HuH-7 (cell line): ENCODE data around the gene AP2A2.

Experiments used
- DNase-seq: peaks from one replicate; pipeline ENCODE4 v3.0.0; 2011; ENCODE audit warnings: low spot score

AP2A2 gene

GRCh38 chr11:925496-926301 lies at the start of gene AP2A2:
TSS of gene AP2A2 (plus strand) at chr11:925870. CDS start at chr11:926022, 152 bp downstream.
- peak; percentile 90 for DNase-seq

- no peak for DNase-seq
These were observed 49.1 kb upstream of the AP2A2 start for GRCh38 chr11:876545-876944.

DNA sequence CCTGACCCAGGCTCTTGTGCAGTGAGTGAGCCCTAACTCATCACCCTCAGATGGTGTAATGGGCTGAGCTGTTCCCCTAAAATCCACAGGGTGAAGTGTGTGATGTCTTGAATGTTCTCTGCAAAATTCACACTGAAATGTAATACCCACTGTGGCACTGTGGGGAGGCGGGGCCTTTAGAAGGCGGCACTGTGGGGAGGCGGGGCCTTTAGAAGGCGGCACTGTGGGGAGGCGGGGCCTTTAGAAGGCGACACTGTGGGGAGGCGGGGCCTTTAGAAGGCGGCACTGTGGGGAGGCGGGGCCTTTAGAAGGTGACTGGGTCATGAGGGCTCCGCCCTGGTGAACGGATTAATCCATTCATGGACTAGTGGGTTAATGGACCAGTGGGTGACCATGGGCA lies 48.1 kb upstream of the AP2A2 start:
- no peak for DNase-seq

DNA sequence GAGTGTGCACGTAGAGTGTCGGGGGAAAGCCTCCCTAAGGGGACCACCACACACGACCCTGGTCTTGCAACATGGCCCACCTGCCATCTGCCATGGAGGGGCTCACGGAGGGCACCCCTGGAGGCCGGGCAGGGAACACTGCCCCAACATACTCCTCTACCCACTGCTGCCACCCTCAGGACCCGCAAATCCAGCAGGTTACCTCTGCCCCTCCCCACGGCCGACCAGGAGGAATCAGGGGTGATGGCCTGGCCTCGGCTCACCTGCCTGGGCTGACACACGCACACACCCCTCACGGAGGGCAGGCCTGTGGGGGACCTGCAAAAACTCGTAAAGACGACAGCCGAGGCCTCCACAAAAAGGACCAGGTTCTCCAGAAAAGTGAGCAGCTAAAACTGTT lies 45.2 kb upstream of the AP2A2 start:
- DNase-seq = no peak

- no peak for DNase-seq
These were observed 43.1 kb upstream of the AP2A2 start for GRCh38 chr11:882596-882995.

- no peak for DNase-seq
These were observed 42.1 kb upstream of the AP2A2 start for GRCh38 chr11:883527-883926.

DNA sequence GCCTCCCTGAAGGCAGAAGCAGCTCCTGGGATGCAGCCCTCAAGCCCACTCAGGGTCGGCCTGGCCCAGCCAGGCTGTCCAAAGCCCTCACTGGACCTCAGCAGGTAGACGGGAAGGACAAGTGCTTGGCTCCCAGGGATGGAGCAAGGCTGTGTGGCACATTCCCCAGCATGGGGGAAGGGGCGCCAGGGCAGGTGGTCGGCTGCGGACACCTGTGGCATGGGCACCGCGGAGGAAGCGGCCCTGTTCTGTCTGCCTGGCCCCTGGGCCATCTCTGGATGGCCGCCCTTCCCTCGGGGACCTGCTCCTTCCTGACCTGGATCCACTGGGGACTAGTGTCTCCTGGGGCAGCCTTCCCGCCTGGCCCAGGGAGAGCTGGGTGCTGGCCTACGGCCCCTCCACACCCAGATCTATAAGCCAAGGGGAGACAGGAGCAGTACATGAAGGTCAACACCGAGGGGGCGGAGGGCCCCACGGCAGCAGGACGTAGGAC lies 41.0 kb upstream of the AP2A2 start:
- no peak for DNase-seq

GRCh38 chr11:886568-886967 lies 39.1 kb upstream of the AP2A2 start:
- DNase-seq = no peak

DNA sequence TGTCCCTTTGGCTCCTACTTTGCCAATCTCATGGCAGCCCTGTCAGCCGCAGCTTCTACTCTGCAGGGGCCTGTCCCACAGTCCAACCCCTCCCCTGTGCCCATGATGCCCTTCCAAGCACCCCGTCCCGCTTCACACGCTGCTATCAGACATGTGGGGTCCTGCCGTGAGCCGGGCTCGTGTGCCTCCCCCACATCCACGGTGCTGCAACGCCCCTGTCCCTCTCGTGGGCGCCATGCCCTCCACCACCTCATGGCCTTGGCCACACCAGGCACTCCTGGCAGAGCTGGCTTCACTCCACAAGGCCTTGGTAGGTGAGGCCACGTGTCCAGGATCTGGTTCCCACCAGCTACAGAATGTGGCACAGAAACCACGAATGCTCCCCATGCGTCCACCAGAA lies 38.1 kb upstream of the AP2A2 start:
- DNase-seq = no peak

DNA sequence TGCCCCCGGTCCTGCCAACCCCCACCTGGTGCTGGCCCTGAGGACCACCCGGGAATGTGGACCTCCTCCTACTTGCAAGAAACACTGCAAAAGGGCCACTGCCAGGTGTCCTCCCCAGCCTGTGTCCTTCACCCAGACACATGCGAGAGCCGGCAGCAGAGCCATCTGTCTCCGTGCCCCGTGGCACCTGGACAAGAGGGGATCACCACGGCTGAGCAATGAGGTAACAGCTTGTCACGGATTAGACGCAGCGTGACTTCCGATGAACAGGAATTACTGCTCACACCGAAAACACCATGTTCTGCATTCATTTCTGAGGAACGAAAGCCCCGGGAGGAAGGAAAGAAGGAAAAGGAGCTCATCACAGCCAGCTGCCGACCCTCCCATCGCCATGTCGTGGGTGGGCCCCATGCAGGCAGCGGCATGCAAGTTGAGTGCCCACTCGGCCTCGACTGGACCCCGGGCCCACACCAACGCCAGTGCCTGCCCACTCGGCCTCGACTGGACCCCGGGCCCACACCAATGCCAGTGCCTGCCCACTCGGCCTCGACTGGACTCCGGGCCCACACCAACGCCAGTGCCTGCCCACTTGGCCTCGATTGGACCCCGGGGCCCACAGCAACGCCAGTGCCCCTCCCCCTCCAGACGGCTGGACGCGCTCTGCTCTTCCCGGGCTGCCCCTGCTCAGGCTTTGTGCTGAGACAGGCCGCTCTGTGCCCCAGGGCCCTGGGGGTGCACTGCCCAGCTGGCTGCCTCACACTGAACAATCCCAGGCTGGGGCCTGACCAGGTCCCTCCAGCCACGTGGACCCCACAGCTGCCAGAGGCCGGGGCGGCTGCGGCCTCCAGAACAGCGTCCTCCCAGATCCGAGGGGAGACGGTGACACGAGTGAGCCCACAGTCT lies 37.1 kb upstream of the AP2A2 start:
- no peak for DNase-seq

DNA sequence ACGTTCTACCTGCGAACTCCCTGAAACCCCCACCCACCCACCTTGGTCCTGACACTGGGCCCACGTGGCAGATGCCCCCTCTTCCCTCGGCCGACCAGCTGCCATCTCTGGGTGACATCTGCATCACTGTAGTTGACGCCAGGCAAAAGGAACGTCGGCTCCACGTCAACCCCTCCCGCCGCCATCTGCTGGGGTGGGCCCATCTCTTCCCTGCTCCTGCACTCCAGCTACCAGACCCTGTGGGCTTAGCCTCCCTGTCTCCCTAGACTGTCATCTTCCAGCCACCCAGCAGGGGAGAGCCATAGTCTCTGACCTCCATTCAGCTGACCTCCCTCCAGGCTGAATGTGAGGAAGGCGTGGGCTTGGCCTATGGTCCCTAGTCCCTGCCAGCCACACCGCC lies 36.4 kb upstream of the AP2A2 start:
- DNase-seq = no peak

DNA sequence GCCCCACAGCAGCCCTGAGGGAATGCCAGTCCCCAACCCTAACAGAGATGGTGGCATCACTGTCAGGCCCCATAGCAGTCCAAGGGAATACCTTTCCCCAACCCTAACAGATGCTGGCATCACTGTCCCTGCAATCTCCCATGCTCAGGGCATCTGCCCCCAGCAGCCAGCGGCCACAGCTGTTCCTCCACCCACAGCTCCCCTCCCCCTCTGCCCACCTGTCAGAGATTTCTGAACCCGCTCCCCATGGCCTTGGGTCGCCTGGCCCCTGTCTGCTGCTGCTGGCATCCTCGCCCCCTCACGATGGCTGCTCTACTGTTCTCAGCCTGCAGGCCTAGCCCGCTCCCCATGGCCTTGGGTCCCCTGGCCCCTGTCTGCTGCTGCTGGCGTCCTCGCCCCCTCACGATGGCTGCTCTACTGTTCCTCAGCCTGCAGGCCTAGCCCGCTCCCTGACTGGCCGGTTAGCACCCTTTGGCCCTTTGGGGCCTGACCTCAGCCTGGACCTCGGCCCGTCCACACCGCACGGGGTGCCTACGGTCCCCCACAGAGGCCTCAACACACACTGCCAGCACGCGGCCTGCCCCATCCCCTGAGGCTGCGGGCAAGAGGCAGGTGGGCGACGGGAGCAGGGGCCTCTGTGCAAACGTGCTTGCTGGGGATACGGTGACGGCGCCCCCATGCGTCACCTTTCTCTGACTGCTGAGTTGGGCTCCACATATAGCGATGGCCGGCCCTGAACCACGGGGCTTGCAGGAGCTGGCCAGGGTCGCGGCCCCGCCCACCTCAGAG lies 35.8 kb upstream of the AP2A2 start:
- DNase-seq = no peak

DNA sequence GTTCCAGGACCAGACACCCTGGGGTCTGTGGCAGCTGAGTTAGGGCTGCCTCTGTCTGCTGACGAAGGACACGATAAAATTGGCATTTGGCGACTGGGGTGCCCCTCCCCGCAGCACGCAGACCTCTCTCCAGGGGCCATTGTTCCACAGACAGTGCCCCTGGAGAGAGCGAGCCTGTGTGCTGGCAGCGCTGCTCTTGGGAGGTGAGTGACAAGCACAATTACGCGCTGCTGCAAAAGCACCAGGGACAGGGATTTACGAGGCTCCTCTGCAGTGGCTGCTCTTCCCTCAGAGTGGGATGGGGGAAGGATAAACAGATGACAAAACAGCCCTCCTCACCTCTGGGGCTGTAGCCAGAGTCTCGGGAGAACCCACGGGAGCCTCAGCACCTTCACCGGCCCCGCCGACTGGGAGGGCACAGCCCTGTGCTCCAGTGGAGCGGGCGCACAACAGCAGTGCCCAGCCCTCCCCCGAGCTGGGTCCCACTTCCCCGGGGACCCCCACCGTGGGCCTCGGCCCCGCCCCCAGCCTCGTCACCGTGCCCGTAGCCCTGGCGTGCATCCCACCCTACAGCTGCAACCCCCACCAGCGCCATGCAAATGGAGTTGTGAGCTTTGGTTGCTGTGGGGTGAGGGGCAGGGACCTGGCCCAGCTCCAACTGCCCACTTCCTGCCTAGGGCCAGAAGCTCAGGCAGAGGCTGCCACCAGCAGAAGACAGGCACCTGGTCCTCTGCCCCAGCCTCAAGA lies 34.7 kb upstream of the AP2A2 start:
- DNase-seq = no peak

DNA sequence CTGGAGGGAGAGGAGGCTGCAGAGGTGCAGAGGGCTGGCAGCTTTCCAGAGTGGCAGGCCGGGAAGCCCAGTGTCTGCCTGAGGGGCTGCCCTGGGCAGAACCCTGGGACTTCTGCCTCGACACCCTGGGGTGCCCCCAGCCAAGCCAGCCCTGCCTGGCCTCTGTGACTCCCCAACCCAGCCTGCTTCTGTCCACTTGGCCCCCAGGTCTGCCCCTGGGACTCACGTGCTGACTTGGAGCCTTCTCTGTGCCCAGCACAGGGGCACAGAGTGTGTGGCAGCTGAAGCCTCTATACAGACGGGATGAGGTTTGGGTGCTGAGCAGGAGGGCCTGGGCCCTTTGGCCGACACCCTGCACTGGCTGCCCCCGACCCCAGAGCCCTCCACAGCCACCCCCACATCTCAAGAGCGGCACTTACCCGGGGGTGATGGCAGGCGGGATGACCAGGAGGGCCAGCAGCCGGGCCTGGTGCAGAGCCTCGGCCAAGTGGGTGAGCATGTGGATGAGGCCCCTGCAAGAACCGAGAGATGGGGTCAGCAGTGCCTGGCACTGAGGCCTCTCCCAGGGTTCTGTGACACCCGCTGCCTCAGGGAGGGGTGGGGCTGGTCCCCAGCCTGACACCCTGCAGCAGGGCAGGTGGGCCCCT lies 32.5 kb upstream of the AP2A2 start:
- no peak for DNase-seq

GRCh38 chr11:894575-895201 lies 31.0 kb upstream of the AP2A2 start:
- peak; percentile 34 for DNase-seq

DNA sequence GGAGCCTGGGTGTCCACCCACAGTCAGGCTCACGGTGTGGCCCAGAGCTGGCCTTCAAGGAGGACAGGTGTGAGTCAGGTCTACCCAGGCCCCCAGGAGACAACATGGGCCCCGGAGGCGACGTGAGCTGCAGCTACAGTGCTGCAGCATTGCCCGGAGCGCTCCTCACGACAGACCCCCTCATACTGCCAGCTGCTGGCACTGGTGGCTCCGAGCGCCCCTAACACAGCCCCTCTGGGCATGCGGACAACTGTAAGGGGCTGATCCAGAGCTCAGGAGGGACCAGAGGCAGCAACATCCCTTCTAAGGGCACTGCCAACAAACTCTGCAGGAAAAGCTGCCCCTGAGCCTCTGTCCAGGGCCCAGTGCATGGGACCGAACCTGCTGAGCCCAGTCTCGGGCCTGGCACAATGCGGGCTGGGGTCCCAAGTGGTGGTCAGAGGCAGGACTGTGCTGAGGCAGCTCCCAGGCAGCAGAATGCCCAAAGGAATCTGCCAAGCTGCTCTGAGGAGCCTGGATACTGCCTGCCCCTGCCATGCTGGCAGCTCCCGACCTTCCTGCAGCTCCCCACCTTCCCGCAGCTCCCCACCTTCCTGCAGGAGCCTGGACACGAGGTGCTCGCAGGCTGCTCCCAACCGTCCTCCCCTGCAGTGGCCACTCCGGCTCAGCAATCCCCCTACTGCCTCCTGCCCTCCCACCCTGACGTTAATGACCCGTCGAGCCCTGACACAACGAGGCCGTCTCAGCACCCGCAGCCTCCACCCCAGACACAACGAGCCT lies 30.1 kb upstream of the AP2A2 start:
- no peak for DNase-seq

- no peak for DNase-seq
These were observed 28.2 kb upstream of the AP2A2 start for GRCh38 chr11:897253-898142.

GRCh38 chr11:898143-898511 lies 27.5 kb upstream of the AP2A2 start:
- DNase-seq = peak; percentile 59
